ENCODE results near the gene KIFBP.
"Not testable (repeated sequence)": the region's sequence is repeated elsewhere in the genome, so short reads cannot be mapped to it uniquely, and the experiment has no call there.

Gene KIFBP

DNA sequence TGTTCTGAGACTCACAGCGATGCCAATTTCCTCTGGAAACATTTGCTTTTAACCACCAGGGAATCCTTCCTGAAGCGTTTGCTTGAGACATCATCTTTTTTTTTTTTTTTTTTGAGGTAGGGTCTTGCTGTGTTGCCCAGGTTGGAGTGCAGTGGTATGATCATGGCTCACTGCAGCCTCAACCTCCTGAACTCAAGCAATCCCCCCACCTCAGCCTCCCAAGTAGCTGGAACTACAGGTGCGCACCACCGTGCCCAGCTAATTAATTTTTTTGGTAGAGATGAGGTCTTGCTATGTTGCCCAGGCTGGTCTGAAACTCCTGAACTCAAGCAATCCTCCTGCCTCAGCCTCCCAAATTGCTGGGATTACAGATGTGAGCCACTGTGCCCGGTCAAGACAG lies 52.3 kb downstream of the KIFBP start:
- not testable (repeated sequence) for H3K9me3 ChIP-seq (replicated peaks in 1 of 2; ENCODE audit: control insufficient read depth in 2 of 2, insufficient read depth in 1 of 2, low read depth in 1 of 2, low read length in 2 of 2); H3K4me3 ChIP-seq (ENCODE audit: low read length in 2 of 2); H3K23ac ChIP-seq (ENCODE audit: low read depth, low read length, poor library complexity); H4K91ac ChIP-seq (ENCODE audit: low read depth, low read length, poor library complexity); H3K4me1 ChIP-seq (ENCODE audit: control insufficient read depth in 2 of 2, insufficient read depth in 1 of 2, low read depth in 1 of 2, low read length in 2 of 2); H2BK5ac ChIP-seq (ENCODE audit: low read length); H2AK5ac ChIP-seq (ENCODE audit: low read depth, low read length); H3K27me3 ChIP-seq (ENCODE audit: control insufficient read depth in 3 of 3, insufficient read depth in 3 of 3, low read depth in 1 of 3, low read length in 3 of 3); H3K36me3 ChIP-seq (replicated peaks in 1 of 2; ENCODE audit: control insufficient read depth in 2 of 2, insufficient read depth in 2 of 2, low read length in 2 of 2); H3K27ac ChIP-seq (replicated peaks; ENCODE audit: low read length); H4K8ac ChIP-seq (ENCODE audit: low read depth, low read length); H3K14ac ChIP-seq (ENCODE audit: low read length); H2BK15ac ChIP-seq (ENCODE audit: low read length); DNase-seq (ENCODE audit: low spot score); H3K4ac ChIP-seq (ENCODE audit: low read length); H2BK12ac ChIP-seq (ENCODE audit: low read length); H3K9ac ChIP-seq (ENCODE audit: low read depth, low read length, poor library complexity); H3K4me2 ChIP-seq (ENCODE audit: insufficient read depth, low read length, poor library complexity, severe bottlenecking); H2AFZ ChIP-seq (ENCODE audit: low read length); H3K18ac ChIP-seq (ENCODE audit: low read length); H2BK120ac ChIP-seq (ENCODE audit: low read depth, low read length); H3K79me1 ChIP-seq (ENCODE audit: low read depth, low read length)
- WGBS, 2 donors (ENCODE audit: extremely low coverage in 2 of 2, insufficient read length in 2 of 2, insufficient replicate concordance in 1 of 2): no CpG with 5 or more reads among the region's 5 CpGs

DNA sequence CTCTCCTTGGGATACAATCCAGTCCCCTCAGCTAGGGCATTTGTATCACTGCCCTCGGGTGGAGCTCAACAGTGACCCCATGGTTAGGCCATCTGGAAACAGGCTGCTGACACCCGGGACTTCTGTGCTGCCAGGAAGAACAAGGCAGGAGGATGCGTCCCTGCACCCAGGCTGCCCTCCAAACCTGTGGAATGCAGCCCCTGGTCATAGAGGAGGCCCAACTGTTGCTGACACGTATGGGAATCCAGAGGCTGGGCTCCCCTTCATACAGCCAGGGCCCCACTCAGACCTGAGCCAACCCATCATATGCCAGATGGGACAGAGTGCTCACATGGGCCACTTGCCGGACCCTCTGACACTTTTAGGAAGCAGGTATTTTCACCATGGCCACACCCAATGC lies 53.8 kb downstream of the KIFBP start:
- Histone ChIP-seq H2AFZ (ENCODE audit: low read length) (no peak overlapping the region), H3K9me3 (replicated peaks in 1 of 2; ENCODE audit: control insufficient read depth in 2 of 2, insufficient read depth in 1 of 2, low read depth in 1 of 2, low read length in 2 of 2) (peaks cover 0 to 1% of the 10 kb centered on the region in 2 donors), H3K79me1 (ENCODE audit: low read depth, low read length) (no peaks in the 10 kb centered on the region), H3K27me3 (ENCODE audit: control insufficient read depth in 3 of 3, insufficient read depth in 3 of 3, low read depth in 1 of 3, low read length in 3 of 3) (peaks cover 0 to 2% (median 0%) of the 10 kb centered on the region in 3 experiments), H3K27ac (replicated peaks; ENCODE audit: low read length) (no peak overlapping the region), H4K8ac (ENCODE audit: low read depth, low read length) (no peak overlapping the region), H3K4ac (ENCODE audit: low read length) (no peak overlapping the region), H3K36me3 (replicated peaks in 1 of 2; ENCODE audit: control insufficient read depth in 2 of 2, insufficient read depth in 2 of 2, low read length in 2 of 2) (no peaks in the 10 kb centered on the region), H2AK5ac (ENCODE audit: low read depth, low read length) (no peak overlapping the region), H3K4me2 (ENCODE audit: insufficient read depth, low read length, poor library complexity, severe bottlenecking) (no peak overlapping the region), H3K4me3 (ENCODE audit: low read length in 2 of 2) (no peak overlapping the region), H3K23ac (ENCODE audit: low read depth, low read length, poor library complexity) (no peak overlapping the region), H2BK12ac (ENCODE audit: low read length) (no peak overlapping the region), H2BK5ac (ENCODE audit: low read length) (no peak overlapping the region), H2BK15ac (ENCODE audit: low read length) (no peak overlapping the region), H3K14ac (ENCODE audit: low read length) (no peak overlapping the region), H4K91ac (ENCODE audit: low read depth, low read length, poor library complexity) (no peak overlapping the region), H3K18ac (ENCODE audit: low read length) (no peak overlapping the region), H3K9ac (ENCODE audit: low read depth, low read length, poor library complexity) (no peak overlapping the region), H3K4me1 (ENCODE audit: control insufficient read depth in 2 of 2, insufficient read depth in 1 of 2, low read depth in 1 of 2, low read length in 2 of 2) (no peaks in the 10 kb centered on the region), H2BK120ac (ENCODE audit: low read depth, low read length) (no peak overlapping the region)
- no peak for DNase-seq (ENCODE audit: low spot score)
- WGBS, 2 donors (ENCODE audit: extremely low coverage in 2 of 2, insufficient read length in 2 of 2, insufficient replicate concordance in 1 of 2): no CpG with 5 or more reads among the region's 5 CpGs

DNA sequence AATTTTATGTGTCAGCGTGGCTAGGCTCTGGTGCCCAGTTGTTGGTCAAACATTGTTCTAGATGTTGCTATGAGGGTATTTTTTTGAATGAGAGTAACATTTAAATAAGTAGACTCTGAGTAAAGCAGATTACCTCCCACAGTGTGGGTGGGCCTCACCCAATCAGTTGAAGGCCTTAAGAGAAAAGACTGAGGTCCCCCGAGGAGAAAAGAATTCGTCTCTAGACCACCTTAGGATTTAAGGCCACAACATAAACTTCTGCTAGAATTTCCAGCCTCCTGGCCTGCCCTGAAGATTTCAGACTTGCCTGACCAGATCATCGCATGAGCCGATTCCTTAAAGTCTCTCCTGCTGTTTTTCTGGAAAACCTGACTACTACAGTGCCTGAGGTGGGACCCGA lies 54.2 kb downstream of the KIFBP start:
- Histone ChIP-seq H3K79me1 (ENCODE audit: low read depth, low read length) (no peaks in the 10 kb centered on the region), H2BK120ac (ENCODE audit: low read depth, low read length) (no peak overlapping the region)

DNA sequence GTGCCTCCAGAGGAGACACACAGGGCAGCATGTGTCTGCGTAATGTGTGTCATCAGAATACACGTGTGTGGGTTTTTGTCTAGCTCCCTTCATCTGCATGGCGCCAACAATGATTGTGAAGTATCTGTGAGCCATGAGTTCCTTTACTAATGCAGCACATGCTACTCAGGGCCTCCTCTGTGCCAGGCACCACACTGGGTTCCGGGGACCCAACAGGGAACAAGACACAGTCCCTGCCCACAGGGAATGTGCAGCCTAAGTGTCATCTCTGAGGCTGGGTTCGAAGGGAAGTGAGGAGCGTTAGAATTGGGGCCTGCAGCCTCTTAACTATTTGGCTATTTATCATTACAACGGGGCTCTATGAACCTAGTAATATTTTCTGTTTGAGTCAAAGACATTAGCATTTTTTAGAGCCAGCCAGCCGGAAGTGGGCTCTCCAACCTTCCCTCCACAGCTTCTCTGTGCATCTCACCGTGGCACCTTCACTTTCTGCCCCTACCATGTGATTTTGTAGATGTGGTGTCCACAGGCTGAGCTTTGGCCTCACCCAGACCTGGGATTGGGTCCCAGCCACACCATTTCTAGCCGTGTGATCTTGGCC lies 55.4 kb downstream of the KIFBP start:
- Histone ChIP-seq H4K8ac (ENCODE audit: low read depth, low read length) (no peak overlapping the region), H2AFZ (ENCODE audit: low read length) (peak overlapping the region; percentile 69), H3K9ac (ENCODE audit: low read depth, low read length, poor library complexity) (no peak overlapping the region), H3K18ac (ENCODE audit: low read length) (no peak overlapping the region), H3K27me3 (ENCODE audit: control insufficient read depth in 3 of 3, insufficient read depth in 3 of 3, low read depth in 1 of 3, low read length in 3 of 3) (peaks cover 0 to 2% (median 0%) of the 10 kb centered on the region in 3 experiments), H3K4me3 (ENCODE audit: low read length in 2 of 2) (no peak overlapping the region), H4K91ac (ENCODE audit: low read depth, low read length, poor library complexity) (no peak overlapping the region), H2BK15ac (ENCODE audit: low read length) (no peak overlapping the region), H3K9me3 (replicated peaks in 1 of 2; ENCODE audit: control insufficient read depth in 2 of 2, insufficient read depth in 1 of 2, low read depth in 1 of 2, low read length in 2 of 2) (peaks cover 0 to 1% of the 10 kb centered on the region in 2 donors), H2BK5ac (ENCODE audit: low read length) (no peak overlapping the region), H3K4me2 (ENCODE audit: insufficient read depth, low read length, poor library complexity, severe bottlenecking) (no peak overlapping the region), H2BK12ac (ENCODE audit: low read length) (no peak overlapping the region), H2BK120ac (ENCODE audit: low read depth, low read length) (no peak overlapping the region), H3K23ac (ENCODE audit: low read depth, low read length, poor library complexity) (no peak overlapping the region), H3K4ac (ENCODE audit: low read length) (no peak overlapping the region), H3K36me3 (replicated peaks in 1 of 2; ENCODE audit: control insufficient read depth in 2 of 2, insufficient read depth in 2 of 2, low read length in 2 of 2) (no peaks in the 10 kb centered on the region), H2AK5ac (ENCODE audit: low read depth, low read length) (no peak overlapping the region), H3K27ac (replicated peaks; ENCODE audit: low read length) (no peak overlapping the region), H3K14ac (ENCODE audit: low read length) (peak overlapping the region; percentile 98), H3K4me1 (ENCODE audit: control insufficient read depth in 2 of 2, insufficient read depth in 1 of 2, low read depth in 1 of 2, low read length in 2 of 2) (no peaks in the 10 kb centered on the region), H3K79me1 (ENCODE audit: low read depth, low read length) (no peaks in the 10 kb centered on the region)
- WGBS, 2 donors (ENCODE audit: extremely low coverage in 2 of 2, insufficient read length in 2 of 2, insufficient replicate concordance in 1 of 2): no CpG with 5 or more reads among the region's 10 CpGs
- DNase-seq (ENCODE audit: low spot score): no peak

More for the DNA sequence above, 54.2 kb downstream of the KIFBP start:
- Histone ChIP-seq H4K91ac (ENCODE audit: low read depth, low read length, poor library complexity) (no peak overlapping the region), H3K9ac (ENCODE audit: low read depth, low read length, poor library complexity) (no peak overlapping the region), H4K8ac (ENCODE audit: low read depth, low read length) (no peak overlapping the region), H2AK5ac (ENCODE audit: low read depth, low read length) (no peak overlapping the region), H3K14ac (ENCODE audit: low read length) (no peak overlapping the region), H2BK5ac (ENCODE audit: low read length) (no peak overlapping the region), H3K4me3 (ENCODE audit: low read length in 2 of 2) (no peak overlapping the region), H3K27ac (replicated peaks; ENCODE audit: low read length) (no peak overlapping the region), H2BK15ac (ENCODE audit: low read length) (no peak overlapping the region), H3K36me3 (replicated peaks in 1 of 2; ENCODE audit: control insufficient read depth in 2 of 2, insufficient read depth in 2 of 2, low read length in 2 of 2) (no peaks in the 10 kb centered on the region), H3K23ac (ENCODE audit: low read depth, low read length, poor library complexity) (no peak overlapping the region), H3K18ac (ENCODE audit: low read length) (no peak overlapping the region), H3K9me3 (replicated peaks in 1 of 2; ENCODE audit: control insufficient read depth in 2 of 2, insufficient read depth in 1 of 2, low read depth in 1 of 2, low read length in 2 of 2) (peaks cover 0 to 1% of the 10 kb centered on the region in 2 donors), H2AFZ (ENCODE audit: low read length) (no peak overlapping the region), H3K27me3 (ENCODE audit: control insufficient read depth in 3 of 3, insufficient read depth in 3 of 3, low read depth in 1 of 3, low read length in 3 of 3) (peaks cover 0 to 2% (median 0%) of the 10 kb centered on the region in 3 experiments), H2BK12ac (ENCODE audit: low read length) (no peak overlapping the region), H3K4me1 (ENCODE audit: control insufficient read depth in 2 of 2, insufficient read depth in 1 of 2, low read depth in 1 of 2, low read length in 2 of 2) (no peaks in the 10 kb centered on the region), H3K4ac (ENCODE audit: low read length) (no peak overlapping the region), H3K4me2 (ENCODE audit: insufficient read depth, low read length, poor library complexity, severe bottlenecking) (no peak overlapping the region)
- WGBS, 2 donors (ENCODE audit: extremely low coverage in 2 of 2, insufficient read length in 2 of 2, insufficient replicate concordance in 1 of 2): no CpG with 5 or more reads among the region's 6 CpGs
- no peak for DNase-seq (ENCODE audit: low spot score)
